GM21723 (cell line): ENCODE measurements around the gene PTPRR.
A peak's percentile ranks its signal among the peaks of the same experiment; 100 is the strongest.
"Not testable (repeated sequence)": the region's sequence is repeated elsewhere in the genome, so short reads cannot be mapped to it uniquely, and the experiment has no call there.

ENCODE experiments used
- ATAC-seq: cut with Tn5 transposase; IDR thresholded peaks from one replicate; pipeline ENCODE4 v1.9.1; 2021; ENCODE audit warnings: mild to moderate bottlenecking, moderate library complexity; ENCODE audit not compliant: unreplicated experiment

PTPRR gene

DNA sequence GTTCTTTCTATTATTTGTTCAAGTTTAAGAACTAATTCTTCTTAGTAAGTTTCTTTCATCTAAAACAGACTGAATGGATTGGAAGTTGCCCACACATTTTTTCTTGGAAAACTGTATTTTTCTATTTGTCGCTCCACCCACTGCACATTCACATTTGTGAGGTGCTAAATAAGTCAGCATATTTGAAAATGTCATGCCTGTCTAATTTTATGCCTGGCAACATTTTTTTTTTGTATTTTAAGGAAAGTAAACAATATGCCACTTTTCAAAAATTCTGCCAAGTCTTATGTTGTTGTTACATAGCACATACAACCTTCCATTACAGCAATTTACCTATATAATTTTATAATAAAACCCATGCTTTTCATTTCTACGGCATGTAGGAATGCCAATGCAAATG lies 170.6 kb downstream of the PTPRR start:
- no peak for ATAC-seq

DNA sequence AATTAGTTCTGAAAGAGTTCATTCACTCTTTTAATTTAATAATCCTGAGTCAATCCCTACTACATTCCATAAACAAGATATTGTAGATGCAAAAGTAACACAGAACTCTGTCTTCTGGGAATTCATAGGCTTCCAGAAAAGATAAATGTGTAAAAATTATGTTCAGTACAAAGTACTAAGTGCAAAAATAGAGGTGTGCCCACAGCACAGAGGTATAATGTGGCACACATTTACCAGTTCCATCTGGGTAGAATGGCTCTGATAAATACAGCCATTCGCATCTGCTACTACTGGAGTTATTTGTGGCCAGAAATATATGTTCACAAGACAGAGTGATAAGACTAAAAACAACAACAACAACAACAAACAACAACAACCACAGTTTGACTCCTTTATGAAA lies 171.7 kb downstream of the PTPRR start:
- no peak for ATAC-seq

DNA sequence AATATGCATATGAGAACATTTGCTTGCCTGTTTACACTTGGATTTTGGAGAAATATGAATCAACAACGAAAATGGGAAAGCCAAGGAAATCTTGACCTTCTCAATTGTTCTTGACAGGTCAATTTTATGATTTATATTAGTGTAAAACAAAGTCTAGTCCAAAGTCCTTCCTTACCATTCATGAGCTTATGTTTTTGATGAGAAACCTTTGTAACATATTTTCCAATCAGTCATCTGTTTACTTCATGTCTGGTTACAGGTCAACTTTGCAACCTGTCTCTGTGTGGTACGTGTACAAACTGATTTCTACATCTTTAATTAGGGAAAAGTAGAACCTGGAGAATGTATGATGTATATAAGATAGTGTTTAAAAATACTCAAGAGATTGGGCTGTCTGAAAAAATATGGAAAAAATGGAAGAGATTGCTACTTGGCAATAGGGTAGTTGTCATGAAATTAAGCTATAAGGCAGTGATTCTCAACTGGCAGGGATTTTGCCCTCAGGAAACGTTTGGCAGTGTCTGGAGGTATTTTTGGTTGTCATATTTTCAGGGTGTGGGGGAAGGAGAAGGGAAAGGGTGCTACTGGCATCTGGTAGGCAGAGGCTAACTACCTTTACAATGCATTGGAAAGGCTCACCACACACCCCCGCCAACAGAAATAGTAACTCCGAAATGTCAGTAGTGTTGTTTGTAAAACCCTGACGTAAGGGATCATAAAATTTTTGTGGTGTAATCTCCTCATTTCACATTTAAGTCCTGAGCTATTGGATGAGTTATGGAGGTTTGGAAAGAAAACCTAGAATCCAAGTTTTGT lies 172.9 kb downstream of the PTPRR start:
- no peak for ATAC-seq

DNA sequence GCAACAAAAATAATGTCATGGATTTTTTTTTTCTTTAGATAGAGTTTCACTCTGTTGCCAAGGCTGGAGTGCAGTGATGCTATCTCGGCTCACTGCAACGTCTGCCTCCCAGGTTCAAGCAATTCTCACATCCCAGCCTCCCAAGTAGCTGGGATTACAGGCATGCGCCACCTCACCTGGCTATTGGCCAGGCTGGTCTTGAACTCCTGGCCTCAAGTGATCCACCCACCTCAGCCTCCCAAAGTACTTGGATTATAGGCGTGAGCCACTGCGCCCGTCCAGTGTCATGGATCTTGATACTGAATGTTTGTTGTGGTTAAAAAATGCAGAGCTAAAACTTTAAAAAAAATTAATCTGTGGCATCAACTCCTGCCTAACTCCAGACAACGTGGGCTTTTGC lies 175.5 kb downstream of the PTPRR start:
- ATAC-seq, result no peak

DNA sequence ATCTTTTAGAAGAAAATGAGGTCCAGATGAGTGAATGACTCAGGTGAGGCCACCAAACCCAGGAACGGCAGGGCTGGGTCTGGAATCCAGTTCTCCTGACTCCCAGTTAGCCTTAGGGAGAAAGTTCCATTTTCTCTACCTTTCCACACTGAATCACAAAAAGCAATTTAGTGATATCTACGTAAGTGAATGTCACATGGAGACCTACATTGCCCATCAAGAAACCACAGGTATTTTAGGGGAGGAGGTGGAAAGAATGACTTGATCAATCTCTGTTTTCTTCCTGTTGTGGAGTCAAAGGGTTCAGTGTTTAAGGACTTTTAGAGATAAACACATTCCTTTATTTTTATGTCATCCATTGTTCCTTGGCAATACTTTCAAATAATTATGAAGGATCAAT lies 176.4 kb downstream of the PTPRR start:
- no peak for ATAC-seq

DNA sequence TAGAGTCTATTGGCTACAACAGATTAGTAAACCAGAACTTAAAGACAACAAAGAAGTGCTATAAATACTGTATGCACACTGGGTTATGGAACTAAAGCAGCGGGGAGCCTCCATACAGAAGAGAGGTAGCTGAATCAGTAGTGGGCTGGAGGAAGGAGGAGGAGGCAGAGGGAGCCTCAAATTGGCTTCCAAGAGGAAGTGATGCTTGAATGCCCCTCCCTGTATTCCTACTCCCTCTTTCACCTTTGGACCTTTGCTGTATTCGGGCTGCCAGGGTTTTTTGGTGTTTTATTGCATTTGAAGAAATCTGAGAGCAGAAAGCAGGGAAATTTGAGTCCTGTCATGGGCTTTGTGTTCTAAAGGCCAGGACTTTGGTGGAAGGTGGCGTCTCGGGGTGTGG lies 179.3 kb downstream of the PTPRR start:
- ATAC-seq, result no peak

DNA sequence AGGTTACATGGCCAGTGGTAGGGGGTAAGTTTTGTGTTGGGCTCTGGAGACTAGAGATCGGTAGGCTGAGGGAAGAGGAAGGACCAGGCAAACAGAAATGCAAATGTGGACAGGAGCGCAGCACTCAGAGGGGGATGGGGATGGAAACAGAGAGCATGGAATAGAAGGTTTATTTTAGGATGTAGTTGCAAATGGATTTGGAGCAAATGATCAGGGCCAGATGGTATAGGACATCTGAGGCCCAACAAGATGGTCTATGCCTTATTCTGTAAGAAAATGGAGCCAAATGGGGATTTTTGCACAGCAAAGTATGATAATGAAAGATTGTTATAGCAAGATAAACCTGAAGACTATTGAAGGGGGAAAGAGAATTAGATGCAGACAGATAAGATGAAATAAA lies 180.8 kb downstream of the PTPRR start:
- no peak for ATAC-seq

DNA sequence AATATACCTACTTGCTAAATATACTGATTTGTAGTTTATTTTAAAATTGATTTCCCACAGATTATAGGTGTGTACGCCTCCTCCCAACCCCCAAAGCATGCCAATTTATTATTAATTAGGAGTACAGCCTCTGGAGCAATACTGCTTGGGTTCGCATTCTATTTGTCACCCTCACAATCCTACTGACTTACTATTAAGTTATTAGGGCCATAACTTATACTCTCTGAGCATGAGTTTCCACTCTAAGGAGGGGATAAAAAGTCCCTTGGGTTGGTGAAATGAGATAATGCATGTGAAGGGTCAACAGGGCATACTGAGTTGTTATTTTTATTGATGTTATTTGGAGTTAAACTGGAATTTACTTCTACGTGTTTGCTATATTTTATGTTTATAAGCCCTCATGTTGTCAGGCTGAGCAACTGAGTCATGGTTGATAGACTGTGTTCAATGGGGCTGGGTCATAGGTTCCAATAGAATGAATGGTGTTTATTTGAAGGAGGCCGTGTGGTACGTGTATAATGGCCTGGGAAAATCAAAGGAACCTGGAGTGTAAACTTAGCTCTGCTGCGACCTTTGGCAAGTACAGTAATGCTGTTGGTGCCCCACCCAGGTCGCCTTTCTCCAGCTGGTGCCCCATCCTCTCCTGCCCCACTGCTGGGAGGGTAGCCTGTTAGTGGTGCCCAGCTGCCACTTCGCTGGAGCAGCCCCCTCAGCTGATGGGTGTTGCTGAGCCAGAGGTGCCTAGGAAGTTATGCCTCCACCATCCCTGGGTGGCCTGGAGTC lies 184.0 kb downstream of the PTPRR start:
- ATAC-seq, result no peak

DNA sequence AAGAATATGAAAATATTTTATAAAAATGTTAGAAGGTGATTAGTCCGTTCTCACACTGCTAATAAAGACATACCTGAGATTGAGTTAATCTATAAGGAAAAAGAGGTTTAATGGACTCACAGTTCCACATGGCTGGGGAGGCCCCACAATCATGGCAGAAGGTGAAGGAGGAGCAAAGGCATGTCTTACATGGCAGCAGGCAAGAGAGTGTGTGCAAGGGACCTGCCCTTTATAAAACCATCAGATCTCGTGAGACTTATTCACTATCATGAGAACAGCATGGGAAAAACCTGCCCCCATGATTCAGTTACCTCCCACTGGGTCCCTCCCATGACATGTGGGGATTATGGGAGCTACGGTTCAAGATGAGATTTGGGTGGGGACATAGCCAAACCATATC lies 185.3 kb downstream of the PTPRR start:
- not testable (repeated sequence) for ATAC-seq

DNA sequence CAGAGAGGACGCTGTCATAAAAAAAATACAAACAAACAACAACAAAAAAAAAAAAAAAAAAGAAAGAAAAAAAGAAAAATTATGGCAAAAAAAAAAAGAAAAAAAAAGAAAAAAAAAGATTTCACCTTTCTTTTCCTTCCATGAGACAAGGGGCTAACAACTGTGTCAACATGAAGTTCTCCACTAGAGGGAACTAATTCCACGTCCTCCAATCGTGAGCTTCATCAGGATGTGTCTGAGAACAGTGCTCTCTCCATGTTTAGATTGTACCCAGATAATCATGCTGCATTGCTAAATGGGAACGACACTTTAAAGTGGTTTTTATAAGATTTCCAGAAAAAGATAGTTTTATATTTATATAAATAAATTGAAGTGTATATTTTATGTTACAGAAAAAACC lies 187.2 kb downstream of the PTPRR start:
- ATAC-seq, result peak; percentile 86

DNA sequence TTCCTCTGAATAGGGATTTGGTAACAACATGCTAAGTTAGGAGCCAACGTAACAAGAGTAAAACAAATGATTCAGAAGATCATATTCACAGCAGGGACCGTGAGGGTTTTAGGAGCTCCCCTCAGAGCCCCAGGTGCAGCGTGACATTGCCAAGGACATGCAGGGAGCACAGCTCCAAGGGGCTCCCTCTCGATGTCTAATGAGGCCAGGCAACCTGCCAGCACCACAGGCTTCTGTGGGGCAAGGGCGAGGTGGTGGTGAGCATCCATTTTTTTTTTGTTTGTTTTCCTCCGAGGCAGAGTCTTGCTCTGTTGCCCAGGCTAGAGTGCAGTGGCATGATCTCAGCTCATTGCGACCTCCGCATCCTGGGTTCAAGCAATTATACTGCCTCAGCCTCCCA lies 188.3 kb downstream of the PTPRR start:
- ATAC-seq, result no peak

DNA sequence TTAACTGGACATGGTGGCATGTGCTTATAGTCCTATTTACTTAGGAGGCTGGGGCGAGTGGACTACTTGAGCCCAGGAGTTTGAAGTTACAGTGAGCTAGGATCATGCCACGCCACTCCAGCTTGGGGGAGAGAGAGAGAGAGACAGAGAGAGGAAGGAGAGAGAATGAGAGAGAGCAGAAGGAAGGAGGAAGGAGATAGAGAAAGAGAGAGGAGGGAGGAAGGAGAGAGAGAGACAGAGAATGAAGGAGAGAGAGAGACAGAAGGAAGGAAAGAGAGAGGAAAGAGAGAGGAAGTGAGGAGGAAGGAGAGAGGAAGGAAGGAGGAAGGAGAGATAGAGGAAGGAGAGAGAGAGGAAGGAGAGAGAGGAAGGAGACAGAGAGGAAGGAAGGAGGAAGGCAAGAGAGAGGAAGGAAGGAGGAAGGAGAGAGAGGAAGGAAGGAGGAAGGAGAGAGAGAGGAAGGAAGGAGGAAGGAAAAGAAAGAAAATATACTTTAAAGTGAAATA lies 189.8 kb downstream of the PTPRR start:
- no peak for ATAC-seq

DNA sequence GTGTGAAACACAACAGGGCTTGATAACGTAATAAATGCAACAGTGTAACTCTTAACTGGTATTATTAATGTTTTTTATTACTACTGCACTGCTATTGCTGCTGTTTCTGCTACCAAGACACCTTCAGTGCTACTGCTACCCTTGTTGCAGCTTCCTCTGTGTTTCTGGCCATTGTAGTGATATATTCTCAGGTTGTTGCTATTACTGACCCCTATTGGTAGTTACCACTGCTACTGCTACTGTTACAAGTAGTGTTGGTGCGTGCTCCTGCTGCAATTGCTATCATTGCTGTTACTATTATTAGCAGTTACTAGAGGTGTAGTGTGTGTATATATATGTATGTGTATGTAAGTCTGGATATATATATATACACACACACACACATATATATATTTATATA lies 196.1 kb downstream of the PTPRR start:
- no peak for ATAC-seq

DNA sequence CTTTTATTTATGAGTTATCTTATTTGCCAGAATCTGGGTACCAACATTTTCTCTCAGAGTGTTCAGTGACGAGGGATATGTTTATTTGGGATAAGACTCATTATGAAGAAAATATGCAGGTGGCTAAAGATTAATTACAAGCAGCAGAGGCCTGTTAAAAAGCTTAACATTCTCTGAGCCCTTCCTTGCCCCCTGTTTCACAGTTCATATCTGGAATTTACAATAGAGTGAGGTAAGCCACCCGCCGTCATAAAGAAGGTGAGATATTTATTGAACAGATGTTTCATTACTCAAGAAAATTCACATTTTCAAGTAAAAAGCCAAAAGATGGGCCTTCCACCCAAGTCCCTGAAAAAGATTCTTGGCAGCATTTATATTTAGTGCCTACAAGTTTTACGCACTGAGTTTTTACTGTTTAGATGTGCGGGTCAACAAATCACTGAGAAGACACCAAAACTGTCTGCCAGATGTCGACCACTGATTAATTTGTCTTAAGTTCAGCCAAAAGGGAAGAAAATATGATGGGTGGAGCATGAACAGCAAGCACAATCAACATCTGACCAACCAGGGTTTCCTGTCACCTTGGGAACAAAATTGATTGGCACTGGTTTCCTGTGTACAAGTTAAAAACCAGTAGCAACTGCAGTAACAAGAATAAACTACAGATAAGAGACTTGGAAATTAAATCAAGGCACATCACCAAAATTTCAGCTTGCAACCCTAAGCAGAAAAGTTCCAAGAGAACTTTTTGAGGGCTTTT lies 197.8 kb downstream of the PTPRR start:
- no peak for ATAC-seq

DNA sequence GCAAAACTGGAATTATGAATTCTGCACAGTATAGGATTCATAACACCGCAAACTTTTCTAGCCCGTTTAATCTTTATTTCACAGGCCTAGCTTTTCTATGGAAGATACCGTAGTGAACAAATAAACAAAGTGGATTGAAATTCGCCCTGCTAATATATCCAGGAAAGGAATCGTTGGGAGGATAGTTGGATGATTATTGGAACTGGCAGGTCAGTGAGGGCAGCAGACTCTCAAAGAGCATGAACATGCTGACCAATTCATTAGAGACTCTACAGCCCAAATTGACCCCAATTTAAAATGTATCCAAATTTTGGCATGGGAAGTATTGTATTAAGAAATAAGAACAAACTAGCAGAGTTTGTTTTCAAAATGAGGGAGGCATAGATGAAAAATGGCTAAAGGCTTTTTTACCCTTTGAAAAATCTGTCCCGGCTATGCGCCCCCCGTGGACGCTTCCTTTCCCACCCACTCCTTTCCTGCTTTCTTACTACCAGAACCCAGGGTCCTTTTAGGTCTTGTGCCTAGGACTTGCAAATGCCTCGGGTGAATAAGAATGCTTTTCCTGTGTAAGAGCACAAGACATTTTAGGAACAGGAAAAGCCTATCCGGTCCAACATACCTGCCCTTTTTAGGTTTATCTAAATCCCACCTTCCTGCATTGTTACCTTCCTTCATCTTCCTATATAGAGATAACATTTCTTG lies 198.7 kb downstream of the PTPRR start:
- no peak for ATAC-seq

DNA sequence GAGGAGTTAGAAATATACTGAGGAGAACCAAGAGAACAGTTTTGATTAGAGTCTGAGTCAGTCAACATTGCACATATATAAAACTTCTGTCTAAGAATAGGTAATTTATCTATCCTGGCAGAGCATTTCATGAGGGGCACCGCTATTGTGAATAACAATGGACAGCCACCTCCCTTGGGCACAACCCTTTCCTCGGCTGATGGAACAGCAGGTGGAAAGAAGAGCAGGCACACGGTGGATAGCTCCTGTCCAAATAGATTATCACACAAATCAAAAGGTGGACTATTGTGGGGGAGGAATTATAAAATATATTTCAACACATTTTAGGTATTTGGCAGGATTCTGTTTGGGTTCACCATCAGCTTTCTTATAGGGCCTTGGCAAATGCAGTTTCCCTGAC lies 199.3 kb downstream of the PTPRR start:
- no peak for ATAC-seq

DNA sequence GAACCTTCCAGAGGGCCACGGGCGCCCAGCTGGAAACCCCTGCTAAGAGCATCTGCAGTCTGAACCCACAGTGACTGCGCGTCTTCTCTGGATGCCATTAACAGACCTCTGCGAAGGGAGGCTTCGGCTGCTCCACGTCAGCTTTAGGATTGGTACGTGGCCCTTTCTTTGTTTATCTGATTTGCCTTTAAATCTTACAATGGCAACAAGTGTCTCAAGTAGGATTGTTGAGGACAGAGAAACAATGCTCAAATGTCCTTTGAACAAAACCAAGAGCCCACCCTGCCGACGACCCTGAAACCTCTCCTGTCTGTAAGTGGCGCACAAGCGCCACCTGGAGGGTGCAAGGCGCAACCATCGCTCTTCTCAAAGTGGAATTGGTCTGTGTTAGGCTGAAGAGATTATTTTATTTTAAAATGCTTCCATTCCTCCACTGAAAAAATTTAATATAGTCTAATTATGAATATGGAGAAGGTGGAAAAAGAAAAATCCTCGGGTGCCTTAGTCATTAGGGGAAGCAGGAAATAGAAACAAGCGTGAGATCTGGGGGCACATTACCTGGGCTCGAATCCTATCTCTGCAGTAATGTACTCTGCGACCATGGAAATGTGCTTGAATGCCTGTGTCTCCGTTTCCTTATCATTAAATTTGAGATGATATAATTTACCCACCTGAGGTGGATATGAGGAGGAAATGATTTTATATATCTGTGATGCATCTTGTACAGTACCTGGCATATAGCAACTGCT lies 200.7 kb downstream of the PTPRR start:
- ATAC-seq, result no peak

DNA sequence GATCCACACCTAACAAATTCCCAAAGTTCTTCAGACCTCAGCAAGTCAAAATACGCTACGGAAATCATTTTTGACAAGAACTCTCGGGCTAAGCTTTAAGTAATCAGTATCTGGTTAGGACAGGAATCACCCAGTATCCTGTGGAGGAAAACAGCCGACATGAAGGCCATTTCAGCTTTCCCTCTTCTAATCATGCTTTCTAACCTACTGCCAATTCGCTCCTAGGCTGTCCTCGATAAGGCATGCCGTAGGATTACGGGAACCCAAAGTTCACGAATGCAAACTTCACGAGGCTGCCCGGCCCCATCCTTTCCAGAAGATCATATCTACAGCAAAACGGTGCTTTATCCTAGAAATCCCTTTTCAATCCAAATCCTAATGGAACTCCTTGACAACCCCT lies 201.5 kb downstream of the PTPRR start:
- no peak for ATAC-seq

DNA sequence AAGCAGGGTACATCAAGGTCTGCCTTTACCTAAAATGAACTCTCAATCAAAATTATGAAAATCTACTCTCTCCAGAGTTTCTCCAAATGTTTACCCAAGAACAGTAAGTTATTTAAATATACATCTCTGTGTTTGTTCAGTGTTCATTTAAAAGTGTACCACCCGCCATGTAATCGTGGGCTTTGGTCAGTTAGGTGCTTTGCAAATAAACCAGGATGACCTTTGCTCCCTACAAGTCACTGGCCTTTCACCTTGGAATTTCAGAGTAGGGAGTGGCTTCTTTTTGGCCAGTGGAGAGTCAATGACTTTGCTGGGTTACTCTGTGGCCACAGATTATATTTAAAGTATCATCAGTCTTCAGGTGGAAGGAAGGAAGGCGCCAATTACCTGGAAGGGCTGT lies 208.7 kb downstream of the PTPRR start:
- no peak for ATAC-seq

DNA sequence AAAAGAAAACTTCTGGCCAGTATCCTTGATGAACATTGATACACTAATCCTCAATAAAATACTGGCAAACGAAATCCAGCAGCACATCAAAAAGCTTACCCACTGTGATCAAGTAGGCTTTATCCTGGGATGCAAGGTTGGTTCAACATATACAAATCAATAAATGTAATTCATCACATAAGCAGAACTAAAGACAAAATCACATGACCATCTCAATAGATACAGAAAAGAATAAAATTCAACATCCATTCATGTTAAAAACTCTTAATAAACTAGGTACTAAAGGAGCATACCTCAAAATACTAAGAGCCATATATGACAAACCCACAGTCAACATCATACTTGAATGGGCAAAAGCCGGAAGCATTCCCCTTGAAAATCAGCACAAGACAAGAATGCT lies 211.5 kb downstream of the PTPRR start:
- ATAC-seq, result no peak
